Skeletal muscle cell (primary cell): ENCODE results near the gene BATF3.
A peak's percentile ranks its signal among the peaks of the same experiment; 100 is the strongest.

Experiments
- DNase-seq: peaks from one replicate; pipeline ENCODE4 v3.0.0-alpha.2; 2010; ENCODE audit warnings: low read depth
- H3K4me3 ChIP-seq: 2 replicates; pipeline ENCODE4 v1.5.1; 2011; ENCODE audit warnings: low read depth, mild to moderate bottlenecking, control low read depth, low read length, moderate library complexity

Gene BATF3

DNA sequence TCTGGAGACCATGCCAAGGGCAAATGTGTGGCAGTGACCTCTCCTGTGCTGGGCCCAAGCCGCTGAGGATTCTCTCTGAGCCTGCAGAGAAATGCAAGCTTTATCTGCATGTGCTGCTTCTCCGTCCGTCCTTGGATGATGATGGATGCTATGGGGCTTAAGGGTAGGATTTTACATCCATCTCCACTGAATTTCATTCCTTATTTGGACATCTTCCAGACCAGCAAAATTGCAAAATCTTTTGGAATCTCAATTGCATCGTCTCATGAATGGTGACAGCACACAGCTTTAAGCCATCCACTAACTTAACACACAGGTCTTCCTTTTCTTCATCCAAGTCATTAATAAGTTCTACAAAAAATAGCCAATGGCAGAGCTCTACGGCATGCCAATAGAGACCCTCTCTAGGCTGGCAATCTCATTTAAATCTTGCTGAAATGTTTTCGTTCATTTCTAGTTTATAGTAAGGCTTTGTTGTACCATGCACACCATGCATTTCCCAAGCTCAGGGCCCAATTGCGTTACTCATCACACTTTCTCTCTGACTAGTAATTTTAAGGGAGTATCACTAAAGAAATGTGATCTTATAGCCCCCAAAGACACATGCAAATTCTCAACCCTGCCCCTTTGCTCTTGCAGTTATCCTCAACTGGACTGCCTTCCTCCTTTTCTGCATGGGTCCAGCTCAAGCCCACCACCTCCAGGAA, 11.1 kb downstream of the BATF3 start:
- peak; percentile 31 for DNase-seq
- H3K4me3 ChIP-seq: no peak overlapping the region

DNA sequence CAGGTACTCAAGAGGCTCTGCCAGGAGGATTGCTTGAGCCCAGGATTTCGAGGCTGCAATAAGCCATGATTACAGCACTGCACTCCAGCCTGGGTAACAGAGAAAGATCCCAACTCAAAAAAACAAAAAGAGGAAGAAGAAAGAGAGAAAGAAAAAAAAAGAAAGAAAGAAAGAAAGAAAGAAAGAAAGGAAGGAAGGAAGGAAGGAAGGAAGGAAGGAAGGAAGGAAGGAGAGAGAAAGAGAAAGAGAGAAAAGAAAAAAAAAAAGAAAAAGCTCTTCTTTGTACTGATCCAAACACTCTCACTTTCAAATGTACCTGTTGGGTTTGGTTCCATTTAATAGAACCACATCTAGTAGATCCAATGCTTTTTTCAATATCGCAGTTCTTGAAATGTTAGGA, 11.8 kb downstream of the BATF3 start:
- no peak for DNase-seq
- no peak overlapping the region for H3K4me3 ChIP-seq

GRCh38 chr1:212686591-212686990, 13.0 kb downstream of the BATF3 start:
- H3K4me3 ChIP-seq: no peak overlapping the region
- no peak for DNase-seq

DNA sequence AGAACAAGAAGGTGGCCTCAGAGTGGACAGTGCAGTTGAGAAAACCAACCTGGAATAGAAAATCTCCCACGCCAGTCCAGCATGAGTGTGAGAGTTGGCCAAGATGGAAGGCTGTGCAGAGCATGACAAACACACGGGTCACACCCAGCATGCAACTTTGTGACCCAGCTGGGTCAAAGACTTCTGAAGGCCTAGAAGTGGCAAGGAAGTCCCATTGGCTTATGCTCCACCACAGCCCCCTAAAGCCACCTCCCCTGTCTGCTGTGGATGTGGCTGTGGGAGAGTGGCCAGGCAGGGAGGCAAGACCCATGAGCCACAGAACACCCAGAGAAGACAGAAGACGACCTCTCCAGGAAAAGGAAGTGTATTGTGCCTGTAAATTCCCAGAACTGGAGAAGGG, 13.6 kb downstream of the BATF3 start:
- H3K4me3 ChIP-seq: no peak overlapping the region
- DNase-seq: no peak

DNA sequence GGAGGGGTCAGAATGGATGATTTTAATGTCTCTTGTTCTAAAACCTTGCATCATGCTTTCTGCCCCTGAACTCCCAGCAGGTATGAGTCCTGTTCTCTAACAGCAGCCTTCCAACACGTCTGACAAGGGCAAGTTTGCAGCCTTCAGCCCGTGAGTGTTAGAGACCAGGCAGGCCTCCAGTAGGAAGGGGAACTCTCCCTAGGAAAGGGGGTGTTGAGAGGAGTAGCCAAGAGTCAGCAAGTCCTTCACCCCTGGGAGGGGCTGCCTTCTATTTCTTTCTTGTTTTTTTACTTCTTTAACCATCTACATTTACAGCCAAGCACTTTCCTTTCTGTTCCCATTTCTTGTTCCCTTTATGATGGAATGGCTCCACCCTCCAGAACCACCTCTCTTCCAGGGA, 14.2 kb downstream of the BATF3 start:
- DNase-seq: no peak
- H3K4me3 ChIP-seq: no peak overlapping the region

DNA sequence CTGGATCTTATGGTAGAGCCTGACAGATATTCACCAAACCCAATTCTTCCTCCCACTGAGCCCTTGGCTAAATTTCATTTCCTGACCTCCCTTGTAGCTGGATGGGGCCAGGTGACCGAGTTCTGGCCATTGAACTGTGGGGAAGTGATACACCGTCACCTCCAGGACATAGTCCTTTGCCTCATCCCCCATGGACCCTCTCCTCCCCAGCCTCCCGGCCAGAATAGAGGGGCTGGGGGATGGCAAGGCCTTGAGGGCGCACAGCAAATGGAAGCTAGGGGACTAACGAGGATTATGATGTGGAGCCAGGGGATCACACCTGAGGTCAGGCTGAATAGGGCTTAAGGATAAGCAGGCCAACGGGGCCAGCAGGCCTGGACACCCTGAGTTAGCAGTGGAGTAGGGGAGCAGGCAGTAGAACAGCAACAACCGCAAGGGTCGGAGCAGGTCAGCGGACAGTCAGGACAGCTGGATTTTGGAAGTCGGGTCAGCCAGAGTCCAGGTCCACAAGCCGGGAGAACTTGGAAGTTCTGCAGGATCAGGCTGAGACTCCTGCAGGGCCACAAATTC, 15.0 kb downstream of the BATF3 start:
- no peak overlapping the region for H3K4me3 ChIP-seq
- DNase-seq: no peak

DNA sequence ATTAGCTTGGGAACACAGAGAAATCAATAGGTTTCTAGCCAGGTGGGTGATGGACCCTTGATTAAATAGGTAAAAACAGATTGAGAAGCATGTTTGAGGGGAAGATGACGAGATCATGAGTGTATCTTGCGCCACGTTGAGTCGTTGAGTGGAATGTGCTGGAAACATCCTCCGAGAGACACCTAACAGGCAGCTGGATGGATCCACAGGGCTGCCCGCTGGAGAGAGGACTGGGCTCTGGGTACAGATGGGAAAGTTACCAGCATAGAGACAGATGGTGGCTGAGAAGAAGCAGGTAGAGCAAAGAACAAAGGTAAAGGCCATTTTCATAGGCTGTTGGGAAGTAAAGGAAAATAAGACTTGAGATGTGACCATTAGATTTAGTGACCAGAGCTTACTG, 15.6 kb downstream of the BATF3 start:
- no peak overlapping the region for H3K4me3 ChIP-seq
- DNase-seq: no peak

DNA sequence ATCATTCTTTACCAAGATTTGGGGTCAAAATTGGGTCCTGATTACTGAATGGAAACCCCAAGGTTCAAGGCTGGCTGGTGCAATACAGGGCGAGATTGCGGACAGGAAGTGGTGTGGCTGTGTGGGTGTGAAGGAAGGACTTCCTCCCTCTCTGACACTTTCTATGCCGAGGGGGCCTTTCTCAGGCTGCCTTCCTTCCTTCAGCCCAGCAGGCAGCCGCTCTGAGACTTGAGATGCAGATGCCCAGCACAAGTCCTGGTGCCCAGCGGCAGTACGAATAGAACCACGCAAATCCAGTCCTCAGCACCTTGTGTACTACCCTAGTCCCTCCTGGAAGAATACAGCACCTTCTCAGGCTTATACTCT, 16.3 kb downstream of the BATF3 start:
- no peak overlapping the region for H3K4me3 ChIP-seq
- DNase-seq: no peak

DNA sequence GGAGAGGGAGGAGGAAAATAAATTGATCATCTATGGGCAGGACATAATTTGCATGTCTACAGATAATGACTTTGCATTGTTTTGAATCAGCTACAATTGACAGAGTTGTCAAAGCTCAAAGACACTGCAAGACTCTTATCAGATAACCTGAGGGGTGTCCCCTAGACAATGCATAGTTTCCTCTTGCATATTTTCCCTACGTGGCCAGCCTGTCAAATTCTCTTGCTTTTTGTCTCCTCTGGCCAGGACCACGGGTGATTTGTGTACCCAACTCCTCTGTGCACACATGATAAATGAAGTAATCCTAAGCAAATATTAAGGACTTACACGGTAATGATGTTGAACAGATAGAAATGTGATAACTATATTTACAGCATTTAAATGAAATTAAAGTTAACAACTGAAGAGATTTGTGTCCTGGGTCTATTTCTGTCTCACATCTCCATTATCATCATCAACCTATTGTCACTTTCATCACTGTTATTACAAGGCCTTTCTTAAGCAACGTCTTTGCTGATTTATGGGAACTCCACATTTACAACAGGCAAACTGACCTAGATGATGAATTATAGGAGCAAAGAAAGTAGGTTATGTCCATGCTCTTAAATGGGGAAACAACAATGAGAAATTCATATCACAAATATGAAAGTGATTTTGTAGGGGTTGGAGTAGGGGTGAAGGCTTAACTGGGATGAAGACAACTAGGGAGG, 18.8 kb downstream of the BATF3 start:
- no peak for DNase-seq
- H3K4me3 ChIP-seq: no peak overlapping the region

- no peak for DNase-seq
- H3K4me3 ChIP-seq: no peak overlapping the region
These were observed 20.9 kb downstream of the BATF3 start for GRCh38 chr1:212678456-212679410.

DNA sequence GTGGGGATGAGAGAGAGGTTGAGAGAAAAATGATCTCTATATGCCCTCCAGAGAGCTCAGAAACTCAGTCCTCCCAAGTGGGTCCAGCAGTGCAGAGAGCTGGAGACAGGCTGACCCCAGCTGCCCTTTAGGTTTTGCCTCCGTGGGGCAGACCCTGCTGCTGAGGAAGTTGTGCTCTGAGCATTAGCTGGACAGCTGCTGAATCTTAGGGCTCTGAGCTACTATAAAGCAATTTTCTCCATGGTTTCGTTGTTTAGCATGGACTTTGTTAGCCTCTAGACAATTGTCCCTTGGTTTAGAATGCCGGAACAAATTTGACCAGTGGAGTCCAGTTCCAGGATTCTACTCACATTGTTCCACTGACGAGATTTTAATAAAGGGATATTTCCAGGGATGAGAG, 22.1 kb downstream of the BATF3 start:
- H3K4me3 ChIP-seq: no peak overlapping the region
- no peak for DNase-seq

- no peak for DNase-seq
- H3K4me3 ChIP-seq: no peak overlapping the region
These were observed 22.5 kb downstream of the BATF3 start for GRCh38 chr1:212677136-212677535.

GRCh38 chr1:212675675-212676074, 24.0 kb downstream of the BATF3 start:
- H3K4me3 ChIP-seq: no peak overlapping the region
- DNase-seq: no peak

DNA sequence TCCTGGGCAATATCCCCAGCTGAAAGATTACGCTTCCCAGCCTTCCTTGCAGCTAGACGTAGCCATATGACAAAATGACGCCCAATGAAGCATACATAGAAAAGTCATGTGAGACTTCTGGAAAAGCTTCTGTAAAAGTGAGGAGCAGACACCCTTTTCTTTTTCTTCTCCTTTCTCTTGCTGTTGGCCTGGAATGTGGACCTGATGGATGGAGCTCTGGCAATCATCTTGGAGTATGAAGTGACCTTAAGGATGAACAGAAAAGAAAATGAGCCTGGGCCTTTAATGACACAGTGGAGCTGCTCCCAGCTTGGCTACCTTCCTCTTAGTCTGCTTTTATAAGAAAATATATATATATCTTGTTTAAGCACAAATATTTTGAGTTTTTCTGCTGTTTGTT, 24.8 kb downstream of the BATF3 start:
- no peak overlapping the region for H3K4me3 ChIP-seq
- DNase-seq: no peak

DNA sequence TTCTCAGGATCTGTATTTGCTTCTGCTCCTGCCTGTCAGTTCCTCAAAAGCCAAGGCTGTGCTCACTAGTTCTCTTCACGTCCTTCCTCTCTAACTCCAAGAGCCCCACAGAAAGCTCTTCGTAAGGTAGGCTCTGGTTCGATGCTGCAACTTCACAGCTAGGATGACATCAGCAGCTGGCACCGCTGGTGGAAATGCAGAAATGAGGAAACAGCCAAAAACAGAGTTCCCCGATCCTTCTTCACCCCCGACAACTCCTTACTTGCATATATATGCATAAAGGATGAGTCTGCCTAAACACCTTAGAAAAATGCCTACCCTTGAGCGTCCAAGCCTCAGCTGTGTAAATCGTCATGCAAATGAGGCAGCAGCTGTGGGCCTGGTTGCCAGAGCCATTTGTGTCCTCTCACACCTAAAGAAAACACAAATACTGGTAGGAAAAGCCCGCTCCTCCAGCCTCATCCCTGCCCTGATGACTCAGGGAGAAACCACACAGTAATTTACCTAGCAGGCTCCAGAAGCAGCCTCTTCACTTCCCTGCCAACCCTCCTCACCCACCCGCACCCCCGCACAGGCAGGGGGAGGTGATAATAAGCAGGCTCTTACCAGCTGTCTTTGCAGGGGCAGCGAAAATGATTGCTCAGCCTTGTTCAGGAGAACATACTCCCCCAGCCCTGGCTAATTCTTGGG, 28.2 kb downstream of the BATF3 start:
- peak; percentile 53 for DNase-seq
- no peak overlapping the region for H3K4me3 ChIP-seq

DNA sequence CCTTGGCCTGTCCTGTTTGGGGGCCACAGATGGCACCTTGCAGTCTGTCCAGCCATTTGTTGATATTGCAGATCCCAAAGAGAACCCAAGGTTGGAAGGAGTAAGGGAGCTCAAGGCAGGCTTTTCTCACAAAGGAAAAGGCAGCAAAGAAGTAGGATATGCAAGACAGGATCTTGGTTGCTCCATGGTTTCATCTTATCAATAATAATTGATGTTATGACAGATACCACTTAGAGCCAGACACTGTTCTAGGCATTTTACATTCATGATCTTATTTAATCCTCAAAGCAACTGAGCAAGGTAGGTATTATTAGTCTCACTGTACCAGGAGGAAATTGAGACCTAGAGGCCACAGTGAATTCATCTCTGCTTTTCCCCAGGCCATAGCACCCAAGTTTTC, 28.8 kb downstream of the BATF3 start:
- H3K4me3 ChIP-seq: no peak overlapping the region

DNA sequence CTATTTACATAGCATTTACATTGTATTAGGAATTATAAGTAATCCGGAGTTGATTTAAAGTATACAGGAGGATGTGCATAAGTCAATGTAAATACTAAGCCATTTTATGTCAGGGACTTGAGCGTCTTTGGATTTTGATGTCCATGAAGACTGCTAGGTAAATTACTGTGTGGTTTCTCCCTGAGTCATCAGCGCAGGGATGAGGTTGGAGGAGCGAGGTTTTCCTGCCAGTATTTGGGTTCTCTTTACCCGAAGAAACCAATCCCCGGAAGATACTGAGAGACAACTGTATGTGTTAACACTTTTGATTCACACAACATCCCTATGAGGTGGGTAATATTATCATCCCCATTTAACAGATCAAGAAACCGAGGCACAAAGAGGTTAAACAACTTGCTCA, 29.3 kb downstream of the BATF3 start:
- no peak for DNase-seq
- H3K4me3 ChIP-seq: no peak overlapping the region

More for the DNA sequence above, 28.8 kb downstream of the BATF3 start:
- no peak for DNase-seq

DNA sequence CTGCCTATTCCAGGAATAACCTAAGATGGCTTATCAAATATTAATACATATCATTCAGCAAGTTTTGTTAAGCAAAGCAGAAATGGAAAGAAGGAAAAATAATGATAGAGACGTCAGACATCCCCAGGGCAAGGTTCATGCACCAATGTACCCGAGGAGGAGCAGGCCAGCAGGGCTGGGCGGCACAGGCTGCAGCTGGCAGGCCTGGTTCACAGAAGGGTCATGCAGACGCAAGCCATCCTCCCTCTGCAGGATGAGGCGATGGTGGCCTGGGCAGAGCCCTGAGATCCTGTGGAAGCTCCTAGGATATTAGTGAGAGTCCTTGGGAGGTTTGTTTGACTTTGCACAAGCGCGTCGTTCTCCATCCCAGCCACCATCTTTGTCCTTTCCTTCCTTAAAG, 30.0 kb downstream of the BATF3 start:
- no peak for DNase-seq
- H3K4me3 ChIP-seq: no peak overlapping the region

GRCh38 chr1:212669102-212669501, 30.5 kb downstream of the BATF3 start:
- H3K4me3 ChIP-seq: no peak overlapping the region
- no peak for DNase-seq
